ENCODE measurements around the gene FBXL19.
"Not testable (repeated sequence)": the region's sequence is repeated elsewhere in the genome, so short reads cannot be mapped to it uniquely, and the experiment has no call there.

Gene FBXL19

GRCh38 chr16:30921748-30922419, 1.5 kb upstream of the FBXL19 start:
- peak; percentile 83 to 84 for DNase-seq (ENCODE audit: low read depth in 2 of 2)

DNA sequence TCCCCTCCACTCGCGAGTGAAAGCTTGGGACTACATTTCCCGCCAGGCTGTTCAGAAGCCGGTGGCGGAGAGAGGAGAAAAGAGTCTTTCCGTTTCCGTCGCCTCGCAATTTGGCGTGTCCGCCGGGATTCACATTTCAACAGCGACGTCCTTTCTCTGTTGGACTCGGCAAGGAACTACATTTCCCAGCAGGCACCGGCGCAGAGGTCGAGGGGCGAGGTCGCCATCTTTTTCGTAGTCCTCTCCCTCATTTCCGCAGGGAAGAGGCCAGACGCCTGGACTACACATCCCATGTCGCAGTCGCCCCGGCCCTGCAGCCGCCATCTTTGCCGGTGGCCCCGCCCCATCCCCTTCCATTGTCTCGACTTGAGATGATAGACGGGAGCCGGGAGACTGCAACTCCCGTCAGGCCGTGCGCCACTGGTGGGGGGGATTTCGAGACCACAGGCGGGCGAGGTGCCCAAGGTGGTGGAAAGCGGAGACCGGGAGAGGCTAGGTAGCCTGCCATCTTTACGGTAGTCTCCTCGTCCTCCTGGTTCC, 882 bp upstream of the FBXL19 start:
- DNase-seq (ENCODE audit: low read depth in 2 of 2) = peak; percentile 97 to 98

GRCh38 chr16:30922960-30923535, 324 bp upstream of the FBXL19 start:
- peak; percentile 90 to 91 for DNase-seq (ENCODE audit: low read depth in 2 of 2)

DNA sequence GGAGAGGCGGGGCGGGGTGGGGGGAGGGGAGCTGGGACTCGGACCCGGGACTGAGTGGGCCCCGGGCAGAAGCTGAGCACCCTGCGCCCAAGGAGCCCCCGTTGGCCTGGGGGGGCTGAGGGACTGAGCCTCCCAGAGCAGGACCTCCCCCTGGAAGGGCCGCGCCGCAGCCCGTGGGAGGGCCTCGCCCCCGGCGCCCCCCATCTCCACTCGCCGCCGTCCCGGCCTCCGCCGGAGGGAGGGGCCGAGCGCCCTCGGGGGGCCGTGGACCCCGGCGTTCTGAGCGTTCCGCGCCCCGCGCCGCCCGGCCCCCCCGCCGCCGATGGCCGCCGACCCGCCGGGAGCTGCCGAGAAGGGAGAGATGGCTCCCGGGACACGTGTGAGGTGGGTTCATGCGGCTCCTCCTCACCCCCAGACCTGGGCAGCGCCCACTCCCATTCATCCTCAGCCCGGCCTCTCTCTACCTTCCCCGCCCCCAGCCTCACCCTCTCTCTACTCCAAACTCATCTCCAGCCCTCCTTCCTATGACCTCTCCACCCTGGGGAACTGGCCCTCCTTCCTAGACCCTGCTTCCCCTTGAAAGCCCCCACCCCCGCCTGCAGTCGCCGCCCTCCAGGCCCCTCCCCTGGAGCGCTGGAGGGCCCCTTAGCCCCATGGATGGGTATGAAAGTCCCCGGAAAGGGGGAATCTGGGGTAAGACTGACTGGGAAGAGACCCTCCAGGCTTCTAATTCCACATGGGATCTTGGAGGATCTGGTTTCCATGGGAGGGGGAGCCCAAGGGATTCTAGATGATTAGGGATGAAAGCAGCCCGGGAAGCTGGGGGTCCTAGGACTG, 922 bp downstream of the FBXL19 start:
- DNase-seq (ENCODE audit: low read depth in 2 of 2) = no peak

DNA sequence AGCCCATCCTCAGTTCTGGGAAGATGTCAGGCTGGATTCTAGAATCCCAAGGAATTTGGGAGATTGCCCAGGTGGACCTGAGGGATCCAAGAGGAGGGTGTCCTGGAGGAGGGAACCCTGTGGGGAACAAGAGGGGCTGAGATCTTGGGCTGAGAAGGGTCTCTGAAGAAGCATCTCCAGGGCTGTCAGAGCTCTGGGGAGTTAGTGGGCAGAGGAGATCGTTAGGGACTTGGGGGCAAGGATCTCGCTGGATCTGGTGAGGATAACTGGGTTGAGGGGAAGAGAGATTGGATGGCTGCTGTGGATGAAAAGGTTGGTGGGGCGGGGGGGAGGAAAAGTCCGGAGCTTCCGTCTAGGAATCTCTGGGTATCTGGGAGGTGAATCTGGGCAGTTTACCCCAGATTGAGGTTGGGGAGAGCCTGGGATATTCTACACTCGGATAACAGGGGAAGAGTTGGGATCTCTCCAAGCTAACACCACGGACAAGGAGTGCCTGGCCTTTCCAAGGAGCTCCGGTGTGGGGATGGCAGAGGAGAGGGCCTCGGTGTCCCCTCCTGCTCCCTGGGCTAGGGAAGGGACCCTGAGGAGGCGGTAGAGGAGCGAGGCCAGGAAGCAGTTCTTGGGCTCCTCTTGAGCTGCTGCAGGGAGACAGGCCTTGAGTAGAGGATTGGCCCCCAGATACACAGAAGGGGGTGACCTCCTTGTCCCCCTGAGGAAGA, 1.7 kb downstream of the FBXL19 start:
- DNase-seq (ENCODE audit: low read depth in 2 of 2) = no peak

- DNase-seq (ENCODE audit: low read depth in 2 of 2) = no peak
Observed at GRCh38 chr16:30925632-30925987, 2.2 kb downstream of the FBXL19 start.

- no peak for DNase-seq (ENCODE audit: low read depth in 2 of 2)
Observed at GRCh38 chr16:30925995-30926811, 2.8 kb downstream of the FBXL19 start.

DNA sequence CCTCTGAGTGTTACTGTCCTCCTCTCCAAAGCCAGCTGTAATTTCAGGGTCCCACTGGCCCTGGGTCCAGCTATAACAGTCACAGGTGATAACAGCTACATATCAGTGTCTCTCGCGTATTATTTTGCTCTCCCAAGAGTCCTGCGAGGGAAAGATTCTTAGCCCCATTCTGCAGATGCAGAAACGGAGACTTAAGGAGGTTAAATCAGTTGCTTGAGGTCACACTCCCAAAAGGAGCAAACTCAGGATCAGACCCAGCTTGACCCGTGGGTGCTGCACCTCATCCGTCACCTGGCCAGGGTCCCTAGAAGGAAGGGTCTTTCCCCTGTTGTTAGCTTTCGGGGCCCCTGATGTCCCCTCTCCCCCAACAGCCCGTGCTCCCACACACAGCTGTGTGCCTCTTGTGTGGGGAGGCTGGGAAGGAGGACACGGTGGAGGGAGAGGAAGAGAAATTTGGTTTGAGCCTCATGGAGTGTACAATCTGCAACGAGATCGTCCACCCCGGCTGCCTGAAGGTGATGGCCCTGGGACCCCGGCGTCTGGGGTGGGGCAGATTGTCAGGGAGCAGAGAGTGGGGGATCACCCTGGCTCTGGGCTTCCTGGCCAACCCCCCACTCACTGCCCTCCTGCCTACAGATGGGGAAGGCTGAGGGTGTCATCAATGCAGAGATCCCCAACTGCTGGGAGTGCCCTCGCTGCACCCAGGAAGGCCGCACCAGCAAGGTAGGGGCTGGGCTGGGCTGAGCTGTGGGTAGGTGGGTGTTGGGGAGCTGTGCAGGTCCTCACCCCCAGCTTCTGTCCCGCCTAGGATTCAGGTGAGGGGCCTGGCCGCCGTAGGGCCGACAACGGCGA, 3.8 kb downstream of the FBXL19 start:
- no peak for DNase-seq (ENCODE audit: low read depth in 2 of 2)

- DNase-seq (ENCODE audit: low read depth in 2 of 2) = peak in 1 of 2 donors; percentile 36
Observed at GRCh38 chr16:30927789-30928378, 4.5 kb downstream of the FBXL19 start.

- no peak for DNase-seq (ENCODE audit: low read depth in 2 of 2)
Observed at GRCh38 chr16:30928390-30928789, 5.0 kb downstream of the FBXL19 start.

- no peak for DNase-seq (ENCODE audit: low read depth in 2 of 2)
Observed at GRCh38 chr16:30929167-30929566, 5.8 kb downstream of the FBXL19 start.

DNA sequence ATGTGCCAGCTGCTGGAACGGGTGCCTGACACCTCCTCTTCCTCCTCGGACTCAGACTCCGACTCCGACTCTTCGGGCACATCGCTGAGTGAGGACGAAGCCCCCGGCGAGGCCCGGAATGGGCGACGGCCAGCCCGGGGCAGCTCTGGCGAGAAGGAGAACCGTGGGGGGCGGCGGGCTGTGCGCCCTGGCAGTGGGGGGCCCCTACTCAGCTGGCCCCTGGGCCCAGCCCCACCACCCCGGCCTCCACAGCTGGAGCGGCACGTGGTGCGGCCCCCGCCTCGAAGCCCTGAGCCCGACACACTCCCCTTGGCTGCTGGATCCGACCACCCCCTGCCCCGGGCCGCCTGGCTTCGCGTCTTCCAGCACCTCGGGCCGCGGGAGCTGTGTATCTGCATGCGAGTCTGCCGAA, 6.8 kb downstream of the FBXL19 start:
- DNase-seq (ENCODE audit: low read depth in 2 of 2) = no peak

- no peak for DNase-seq (ENCODE audit: low read depth in 2 of 2)
Observed at GRCh38 chr16:30931068-30931650, 7.8 kb downstream of the FBXL19 start.

GRCh38 chr16:30934827-30935557, 11.6 kb downstream of the FBXL19 start:
- no peak for DNase-seq (ENCODE audit: low read depth in 2 of 2)

DNA sequence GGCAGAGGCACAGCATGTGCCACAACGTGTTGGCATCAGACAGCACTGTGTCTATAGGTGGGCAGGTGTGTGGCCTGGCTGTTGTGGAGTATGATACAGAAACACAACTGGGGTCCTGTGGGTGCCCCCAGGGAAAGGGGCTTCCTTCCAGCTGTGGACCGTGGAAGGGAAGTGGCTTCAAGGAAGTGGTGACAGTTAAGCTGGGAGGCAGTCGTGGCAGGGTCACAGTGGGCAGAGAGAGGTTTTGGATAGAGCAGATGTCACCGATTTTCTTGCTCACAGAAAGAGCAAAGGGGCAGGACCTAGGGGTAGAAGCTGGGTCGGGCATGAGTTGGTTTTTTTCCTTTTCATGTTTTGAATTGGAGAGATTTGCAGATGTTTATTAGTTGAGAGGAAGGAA, 14.3 kb downstream of the FBXL19 start:
- DNase-seq (ENCODE audit: low read depth in 2 of 2) = no peak

- not testable (repeated sequence) for DNase-seq (ENCODE audit: low read depth in 2 of 2)
Observed at GRCh38 chr16:30939571-30939970, 16.2 kb downstream of the FBXL19 start.

GRCh38 chr16:30941600-30942425, 18.4 kb downstream of the FBXL19 start:
- DNase-seq (ENCODE audit: low read depth in 2 of 2) = peak; percentile 43 to 47

DNA sequence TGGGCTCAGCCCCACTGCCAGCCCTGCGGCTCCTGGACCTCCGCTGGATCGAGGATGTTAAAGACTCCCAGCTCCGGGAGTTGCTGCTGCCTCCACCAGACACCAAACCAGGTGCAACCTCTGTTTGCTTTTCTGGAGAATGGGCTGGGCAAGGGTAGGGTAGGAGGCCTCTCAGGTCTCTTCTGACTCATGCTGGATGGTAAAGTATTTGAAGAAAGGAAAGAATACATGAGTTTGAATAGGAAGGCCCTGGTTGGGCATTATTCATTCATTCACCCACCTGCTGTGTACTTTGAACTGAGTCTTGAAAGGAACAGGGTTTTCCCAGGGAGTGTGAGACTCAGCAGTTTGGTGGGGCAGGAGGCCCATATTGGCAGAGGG, 19.0 kb downstream of the FBXL19 start:
- DNase-seq (ENCODE audit: low read depth in 2 of 2) = no peak
